Measurements from ENCODE around the gene REXO1. TPM values are rescaled to one million over a fixed set of nuclear protein-coding genes. Genes with fewer than 3 reads are reported as not detected.

Gene REXO1
- total and polyA plus RNA-seq, 9 of the 15 experiments (the other 6 are each of a cell fraction or from before 2014, with no cell fraction given), result 0.04 to 63.3 (median 15.8) TPM

DNA sequence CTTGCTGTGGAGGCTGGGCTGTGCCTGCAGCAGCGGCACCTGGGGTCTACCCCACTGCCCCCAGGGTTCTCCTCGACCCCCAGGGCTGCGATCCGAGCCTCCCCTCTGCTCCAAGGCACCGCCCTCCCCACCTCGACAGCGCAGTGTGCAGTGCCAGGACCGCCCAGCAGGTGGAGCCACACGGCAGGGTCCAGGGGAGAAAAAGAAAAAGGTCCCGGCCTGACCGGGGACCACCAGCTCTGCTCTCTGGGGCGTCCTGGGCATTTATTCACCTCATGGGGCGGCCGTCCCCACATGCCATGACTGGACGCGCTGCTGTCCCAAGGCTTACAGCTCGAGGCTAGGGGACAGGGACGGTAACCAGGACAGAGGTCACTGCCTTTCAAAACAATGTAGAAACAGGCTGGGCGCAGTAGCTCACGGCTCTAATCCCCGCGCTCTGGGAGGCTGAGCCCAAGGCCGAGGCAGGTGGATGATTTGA lies 10.6 kb downstream of the REXO1 start (continued):
- TF ChIP-seq, protein P1, sequence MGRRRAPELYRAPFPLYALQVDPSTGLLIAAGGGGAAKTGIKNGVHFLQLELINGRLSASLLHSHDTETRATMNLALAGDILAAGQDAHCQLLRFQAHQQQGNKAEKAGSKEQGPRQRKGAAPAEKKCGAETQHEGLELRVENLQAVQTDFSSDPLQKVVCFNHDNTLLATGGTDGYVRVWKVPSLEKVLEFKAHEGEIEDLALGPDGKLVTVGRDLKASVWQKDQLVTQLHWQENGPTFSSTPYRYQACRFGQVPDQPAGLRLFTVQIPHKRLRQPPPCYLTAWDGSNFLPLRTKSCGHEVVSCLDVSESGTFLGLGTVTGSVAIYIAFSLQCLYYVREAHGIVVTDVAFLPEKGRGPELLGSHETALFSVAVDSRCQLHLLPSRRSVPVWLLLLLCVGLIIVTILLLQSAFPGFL (CRISPR knock-in tag; IDR thresholded peaks at IDR 0.05), result no peak
- TF ChIP-seq SMAD4 (CRISPR knock-in tag; conservative IDR thresholded peaks at IDR 0.05) (no peak), ZNF764 (CRISPR knock-in tag; IDR thresholded peaks at IDR 0.05; ENCODE audit: low read depth) (no peak), SIN3B (IDR thresholded peaks at IDR 0.05; ENCODE audit: low read depth) (peak; percentile 38; the same call in 1 of the 2 replicates), YY1 (IDR thresholded peaks at IDR 0.05; ENCODE audit: borderline replicate concordance in 1 of 3, control insufficient read depth in 1 of 3, extremely low read depth in 1 of 3, insufficient read depth in 3 of 3, insufficient read length in 1 of 3, insufficient replicate concordance in 2 of 3, low read depth in 1 of 3, low read length in 2 of 3) (no peak), CEBPB (tag; IDR thresholded peaks at IDR 0.05) (no peak), ZNF75A (CRISPR knock-in tag; IDR thresholded peaks at IDR 0.05) (no peak), MXI1 (IDR thresholded peaks at IDR 0.05; ENCODE audit: low read depth, low read length) (no peak), BRD9 (IDR thresholded peaks at IDR 0.05; ENCODE audit: low read depth, partially characterized antibody) (peak; percentile 36), MEIS2 (IDR thresholded peaks at IDR 0.05; ENCODE audit: partially characterized antibody) (no peak), CCNT2 (IDR thresholded peaks at IDR 0.05; ENCODE audit: borderline replicate concordance, extremely low read depth, insufficient read length, low read depth, low read length) (peak; percentile 28)
- TF ChIP-seq, protein P2, sequence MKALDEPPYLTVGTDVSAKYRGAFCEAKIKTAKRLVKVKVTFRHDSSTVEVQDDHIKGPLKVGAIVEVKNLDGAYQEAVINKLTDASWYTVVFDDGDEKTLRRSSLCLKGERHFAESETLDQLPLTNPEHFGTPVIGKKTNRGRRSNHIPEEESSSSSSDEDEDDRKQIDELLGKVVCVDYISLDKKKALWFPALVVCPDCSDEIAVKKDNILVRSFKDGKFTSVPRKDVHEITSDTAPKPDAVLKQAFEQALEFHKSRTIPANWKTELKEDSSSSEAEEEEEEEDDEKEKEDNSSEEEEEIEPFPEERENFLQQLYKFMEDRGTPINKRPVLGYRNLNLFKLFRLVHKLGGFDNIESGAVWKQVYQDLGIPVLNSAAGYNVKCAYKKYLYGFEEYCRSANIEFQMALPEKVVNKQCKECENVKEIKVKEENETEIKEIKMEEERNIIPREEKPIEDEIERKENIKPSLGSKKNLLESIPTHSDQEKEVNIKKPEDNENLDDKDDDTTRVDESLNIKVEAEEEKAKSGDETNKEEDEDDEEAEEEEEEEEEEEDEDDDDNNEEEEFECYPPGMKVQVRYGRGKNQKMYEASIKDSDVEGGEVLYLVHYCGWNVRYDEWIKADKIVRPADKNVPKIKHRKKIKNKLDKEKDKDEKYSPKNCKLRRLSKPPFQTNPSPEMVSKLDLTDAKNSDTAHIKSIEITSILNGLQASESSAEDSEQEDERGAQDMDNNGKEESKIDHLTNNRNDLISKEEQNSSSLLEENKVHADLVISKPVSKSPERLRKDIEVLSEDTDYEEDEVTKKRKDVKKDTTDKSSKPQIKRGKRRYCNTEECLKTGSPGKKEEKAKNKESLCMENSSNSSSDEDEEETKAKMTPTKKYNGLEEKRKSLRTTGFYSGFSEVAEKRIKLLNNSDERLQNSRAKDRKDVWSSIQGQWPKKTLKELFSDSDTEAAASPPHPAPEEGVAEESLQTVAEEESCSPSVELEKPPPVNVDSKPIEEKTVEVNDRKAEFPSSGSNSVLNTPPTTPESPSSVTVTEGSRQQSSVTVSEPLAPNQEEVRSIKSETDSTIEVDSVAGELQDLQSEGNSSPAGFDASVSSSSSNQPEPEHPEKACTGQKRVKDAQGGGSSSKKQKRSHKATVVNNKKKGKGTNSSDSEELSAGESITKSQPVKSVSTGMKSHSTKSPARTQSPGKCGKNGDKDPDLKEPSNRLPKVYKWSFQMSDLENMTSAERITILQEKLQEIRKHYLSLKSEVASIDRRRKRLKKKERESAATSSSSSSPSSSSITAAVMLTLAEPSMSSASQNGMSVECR (CRISPR knock-in tag; IDR thresholded peaks at IDR 0.05), result peak; percentile 74
- TF ChIP-seq, protein P3, sequence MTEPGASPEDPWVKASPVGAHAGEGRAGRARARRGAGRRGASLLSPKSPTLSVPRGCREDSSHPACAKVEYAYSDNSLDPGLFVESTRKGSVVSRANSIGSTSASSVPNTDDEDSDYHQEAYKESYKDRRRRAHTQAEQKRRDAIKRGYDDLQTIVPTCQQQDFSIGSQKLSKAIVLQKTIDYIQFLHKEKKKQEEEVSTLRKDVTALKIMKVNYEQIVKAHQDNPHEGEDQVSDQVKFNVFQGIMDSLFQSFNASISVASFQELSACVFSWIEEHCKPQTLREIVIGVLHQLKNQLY (CRISPR knock-in tag; conservative IDR thresholded peaks at IDR 0.05), result no peak
- TF ChIP-seq, protein P4, sequence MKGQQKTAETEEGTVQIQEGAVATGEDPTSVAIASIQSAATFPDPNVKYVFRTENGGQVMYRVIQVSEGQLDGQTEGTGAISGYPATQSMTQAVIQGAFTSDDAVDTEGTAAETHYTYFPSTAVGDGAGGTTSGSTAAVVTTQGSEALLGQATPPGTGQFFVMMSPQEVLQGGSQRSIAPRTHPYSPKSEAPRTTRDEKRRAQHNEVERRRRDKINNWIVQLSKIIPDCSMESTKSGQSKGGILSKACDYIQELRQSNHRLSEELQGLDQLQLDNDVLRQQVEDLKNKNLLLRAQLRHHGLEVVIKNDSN (CRISPR knock-in tag; IDR thresholded peaks at IDR 0.05), result no peak
- TF ChIP-seq, protein P5, sequence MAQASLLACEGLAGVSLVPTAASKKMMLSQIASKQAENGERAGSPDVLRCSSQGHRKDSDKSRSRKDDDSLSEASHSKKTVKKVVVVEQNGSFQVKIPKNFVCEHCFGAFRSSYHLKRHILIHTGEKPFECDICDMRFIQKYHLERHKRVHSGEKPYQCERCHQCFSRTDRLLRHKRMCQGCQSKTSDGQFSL (CRISPR knock-in tag; IDR thresholded peaks at IDR 0.05), result peak; percentile 74; the same call in 1 of the 2 replicates
- TF ChIP-seq, protein P5 (tag; IDR thresholded peaks at IDR 0.05), result no peak; a peak in 1 of 4 replicates
- TF ChIP-seq, protein P6, sequence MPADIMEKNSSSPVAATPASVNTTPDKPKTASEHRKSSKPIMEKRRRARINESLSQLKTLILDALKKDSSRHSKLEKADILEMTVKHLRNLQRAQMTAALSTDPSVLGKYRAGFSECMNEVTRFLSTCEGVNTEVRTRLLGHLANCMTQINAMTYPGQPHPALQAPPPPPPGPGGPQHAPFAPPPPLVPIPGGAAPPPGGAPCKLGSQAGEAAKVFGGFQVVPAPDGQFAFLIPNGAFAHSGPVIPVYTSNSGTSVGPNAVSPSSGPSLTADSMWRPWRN (IDR thresholded peaks at IDR 0.05; ENCODE audit: low read depth), result no peak
- TF ChIP-seq, protein P7, sequence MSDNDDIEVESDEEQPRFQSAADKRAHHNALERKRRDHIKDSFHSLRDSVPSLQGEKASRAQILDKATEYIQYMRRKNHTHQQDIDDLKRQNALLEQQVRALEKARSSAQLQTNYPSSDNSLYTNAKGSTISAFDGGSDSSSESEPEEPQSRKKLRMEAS (CRISPR knock-in tag; IDR thresholded peaks at IDR 0.05), result peak; percentile 19; the same call in 1 of the 2 replicates

Measured in K562 (cell line).